Right lobe of liver (tissue), 6 donors: Measurements from ENCODE around the gene ZNF300. TPM values are rescaled to one million over a fixed set of nuclear protein-coding genes. Genes with fewer than 3 reads are reported as not detected.

ENCODE experiments used
- ATAC-seq, 4 donors: fragments of 200-7000 bp; cut with Tn5 transposase; one replicate each; pipeline ENCODE4 v1.9.1; 2020; ENCODE audit warnings: mild to moderate bottlenecking in 4 of 4, moderate library complexity in 4 of 4
- DNase-seq, 3 donors: peaks; one replicate each; pipeline ENCODE4 v3.0.0-alpha.2; 2020
- H3K27ac ChIP-seq, 3 donors: fragments of 200-600 bp; one replicate each; pipeline ENCODE4 v1.8.0; 2022
- H3K27me3 ChIP-seq, 2 donors: fragments of 200-600 bp; one replicate each; pipeline ENCODE4 v1.8.0; 2022
- H3K36me3 ChIP-seq, 4 donors: fragments of 200-600 bp; sonication (generic) in 1 of 4; one replicate each; pipeline versions ENCODE4 v1.5.1 to v1.8.0; 2017 to 2022; ENCODE audit warnings: control low read depth in 1 of 4
- H3K4me1 ChIP-seq, 4 donors: fragments of 200-600 bp; sonication (generic) in 1 of 4; one replicate each; pipeline versions ENCODE4 v1.5.1 to v1.8.0; 2017 to 2022; ENCODE audit warnings: control low read depth in 1 of 4
- H3K4me3 ChIP-seq, 3 donors: fragments of 200-600 bp; one replicate each; pipeline ENCODE4 v1.8.0; 2022
- H3K9me3 ChIP-seq, 4 donors: fragments of 200-600 bp; sonication (generic) in 1 of 4; one replicate each; pipeline versions ENCODE4 v1.5.1 to v1.8.0; 2017 to 2022; ENCODE audit warnings: control low read depth in 1 of 4
- POLR2A ChIP-seq: fragments of 450-650 bp; IDR thresholded peaks from one replicate; pipeline ENCODE4 v1.6.1; 2017; ENCODE audit warnings: antibody characterized with exemption, mild to moderate bottlenecking
- WGBS: methylation state at CpG from one replicate; pipeline ENCODE4 v1.1.6; 2018; ENCODE audit warnings: low coverage, low lambda C conversion rate; ENCODE audit not compliant: insufficient coverage; ENCODE audit errors: missing lambda C conversion rate; 5-methylcytosine and 5-hydroxymethylcytosine counted together
- intact Hi-C, 2 donors: fragments of 100-400 bp; cut with DNase I; formaldehyde crosslinking; loops; one replicate each; pipeline versions ENCODE4 v1.11.2 to v1.14.1; 2022
- long read RNA-seq: library from polyadenylated mRNA; unstranded; transcript quantifications from one replicate; pipeline ENCODE4 v2.0.0, GENCODE V29; 2019
- total RNA-seq, 6 experiments: library from RNA; depleted of rRNA in 2 of 6; stranded (reverse); fragments of >200 nt in 2 of 6; fragmentation: NEBNext Ultra II Directional in 3 of 6; extraction: Animal tissue kit (Norgen Biotek cat#: 25700) in 3 of 6; gene quantifications; one replicate each; pipeline versions ENCODE4 v1.1.0 to v1.2.4, GENCODE V29; 2016 to 2023
- TF ChIP-seq, protein P1 (sequence below), 4 donors: fragments of 200-600 bp in 3 of 4; fragments of 450-650 bp in 1 of 4; IDR thresholded peaks; one replicate each; pipeline versions ENCODE4 v1.5.1 to v1.8.0; 2016 to 2022; ENCODE audit warnings: antibody characterized with exemption in 4 of 4, mild to moderate bottlenecking in 2 of 4
- donor health status: DM: no; HTN: yes; CAD: no.
- donor health status: DM: no; HTN: no; CAD: no.
- donor health status: DM: no; HTN: no; CAD: no.
- donor health status: DM: no; HTN: yes; CAD: no.
- donor health status: DM: no; HTN: yes; CAD: no.

The ZNF300 gene
- 1 to 10 TPM in 1 of 6 experiments, under 1 TPM in 5; 0.18 to 1.0 (median 0.58) TPM for total RNA-seq
- long read RNA-seq, result 0 reads

DNA sequence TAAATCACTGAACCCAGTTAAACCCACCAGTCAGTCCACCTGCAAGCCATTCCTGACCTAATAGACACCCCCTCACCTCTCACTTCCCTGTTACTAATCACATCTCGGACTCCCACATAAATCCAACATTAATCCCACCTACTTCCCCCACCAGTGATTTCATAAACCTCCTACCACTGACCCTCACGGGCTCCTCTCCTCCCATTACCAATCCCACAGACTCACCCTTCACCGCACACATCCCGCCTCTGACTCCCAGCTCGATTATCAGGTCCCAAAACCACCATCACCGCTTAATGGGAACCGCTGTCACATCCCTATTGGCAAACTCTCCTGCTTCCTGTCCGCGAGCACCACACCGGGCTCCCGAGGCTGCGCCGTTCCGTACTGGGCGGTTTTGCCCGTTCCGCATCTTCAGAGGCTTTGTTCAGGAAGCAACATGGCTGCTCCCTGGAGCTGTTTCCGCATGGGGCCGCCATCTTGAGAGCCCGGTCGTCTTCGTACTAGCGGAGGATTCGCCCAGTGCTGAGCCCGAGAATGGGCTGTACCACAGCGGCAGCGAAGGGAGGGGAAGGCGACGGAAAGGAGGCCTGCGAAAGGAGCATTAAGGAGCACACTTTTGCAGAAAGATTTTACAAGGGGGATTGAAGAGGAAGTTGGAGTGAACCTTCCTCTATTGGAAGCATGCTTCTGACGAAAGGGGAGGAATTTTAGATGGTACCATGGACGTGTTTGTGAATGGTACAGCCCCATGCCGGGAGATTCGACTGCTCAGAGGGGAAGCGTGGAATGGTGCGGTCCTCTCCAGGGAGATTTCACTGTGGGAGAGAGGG, at the start of gene ZNF300:
Gene ZNF300 (minus strand): TSS at position 502 of the 833 bp plus-strand sequence. CDS start 1,825 bp downstream, outside the sequence.
- peak; percentile 75 to 88 (median 78) for DNase-seq
- TF ChIP-seq, protein P1, sequence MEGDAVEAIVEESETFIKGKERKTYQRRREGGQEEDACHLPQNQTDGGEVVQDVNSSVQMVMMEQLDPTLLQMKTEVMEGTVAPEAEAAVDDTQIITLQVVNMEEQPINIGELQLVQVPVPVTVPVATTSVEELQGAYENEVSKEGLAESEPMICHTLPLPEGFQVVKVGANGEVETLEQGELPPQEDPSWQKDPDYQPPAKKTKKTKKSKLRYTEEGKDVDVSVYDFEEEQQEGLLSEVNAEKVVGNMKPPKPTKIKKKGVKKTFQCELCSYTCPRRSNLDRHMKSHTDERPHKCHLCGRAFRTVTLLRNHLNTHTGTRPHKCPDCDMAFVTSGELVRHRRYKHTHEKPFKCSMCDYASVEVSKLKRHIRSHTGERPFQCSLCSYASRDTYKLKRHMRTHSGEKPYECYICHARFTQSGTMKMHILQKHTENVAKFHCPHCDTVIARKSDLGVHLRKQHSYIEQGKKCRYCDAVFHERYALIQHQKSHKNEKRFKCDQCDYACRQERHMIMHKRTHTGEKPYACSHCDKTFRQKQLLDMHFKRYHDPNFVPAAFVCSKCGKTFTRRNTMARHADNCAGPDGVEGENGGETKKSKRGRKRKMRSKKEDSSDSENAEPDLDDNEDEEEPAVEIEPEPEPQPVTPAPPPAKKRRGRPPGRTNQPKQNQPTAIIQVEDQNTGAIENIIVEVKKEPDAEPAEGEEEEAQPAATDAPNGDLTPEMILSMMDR (IDR thresholded peaks at IDR 0.05), result no peak
- TF ChIP-seq POLR2A, result peak; percentile 29
- 5% methylated on average over 36 of the region's 36 CpGs for WGBS
- peak; percentile 99 to 100 (median 100) for ATAC-seq
- Histone ChIP-seq H3K9me3 (peaks cover 0 to 5% (median 2%) of the 10 kb centered on the region in 4 donors), H3K36me3 (no peaks in the 10 kb centered on the region), H3K4me3 (peak within 1 kb of the TSS; percentile 22 to 56 (median 43)), H3K27me3 (no peaks in the 10 kb centered on the region), H3K4me1 (no peaks in the 10 kb centered on the region), H3K27ac (peak within 1 kb of the TSS in 1 of 3 donors; percentile 44)
- intact Hi-C loops, result no loop called here

DNA sequence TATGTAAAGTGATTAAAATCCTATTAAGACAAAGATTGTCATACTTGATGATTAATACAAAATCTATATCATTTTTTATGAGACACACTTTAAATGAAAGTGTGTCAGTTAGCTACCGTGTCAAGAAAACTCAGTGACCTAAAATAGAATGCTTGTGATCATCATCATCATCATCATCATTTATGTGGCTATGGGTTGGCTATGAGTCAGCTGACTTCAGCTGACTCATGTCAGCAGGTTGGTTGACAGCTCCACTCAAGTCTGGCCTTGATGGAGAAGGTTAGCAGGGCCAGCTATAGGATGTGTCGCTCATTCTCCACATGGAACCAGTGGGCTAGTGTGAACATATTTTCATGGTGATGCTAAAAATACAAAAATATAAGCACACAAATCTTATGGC, 43.8 kb upstream of the ZNF300 start:
- Histone ChIP-seq H3K4me1 (no peaks in the 10 kb centered on the region), H3K36me3 (no peaks in the 10 kb centered on the region), H3K4me3 (no peak overlapping the region), H3K9me3 (peaks cover 0 to 14% (median under 1%) of the 10 kb centered on the region in 4 donors), H3K27me3 (no peaks in the 10 kb centered on the region), H3K27ac (no peak overlapping the region)
- no peak for ATAC-seq
- no peak for DNase-seq
- WGBS, result 17% methylated on average over 1 of the region's 2 CpGs
- intact Hi-C loops, result no loop called here
- no peak for TF ChIP-seq POLR2A
- TF ChIP-seq, protein P1 (IDR thresholded peaks at IDR 0.05), result no peak

DNA sequence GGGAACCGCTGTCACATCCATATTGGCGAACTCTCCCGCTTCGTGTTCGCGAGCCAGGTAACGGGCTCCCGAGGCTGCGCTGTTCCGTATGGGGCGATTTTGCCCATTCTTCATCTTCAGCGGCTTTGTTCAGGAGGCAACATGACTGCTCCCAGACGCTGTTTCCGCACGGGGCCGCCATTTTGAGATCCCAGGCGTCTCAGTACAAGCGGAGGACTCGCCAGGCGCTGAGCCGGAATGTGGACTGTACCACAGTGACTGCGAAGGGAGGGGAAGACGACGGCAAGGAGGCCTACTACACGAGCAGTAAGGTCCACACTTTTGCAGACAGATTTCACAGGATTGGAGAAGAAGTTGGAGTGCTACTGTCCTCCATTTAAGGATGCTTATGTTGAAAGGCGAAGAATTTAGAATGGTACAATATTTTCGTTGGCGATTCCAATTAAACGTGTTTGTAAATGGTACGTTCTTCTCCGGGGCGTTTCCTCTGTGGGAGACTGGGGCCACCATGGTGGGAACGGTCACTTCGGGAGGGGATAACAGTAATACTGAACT, 41.6 kb upstream of the ZNF300 start:
- no peak for TF ChIP-seq POLR2A
- TF ChIP-seq, protein P1 (IDR thresholded peaks at IDR 0.05), result no peak
- intact Hi-C loops, result no loop called here
- 12% methylated on average over 34 of the region's 34 CpGs for WGBS

DNA sequence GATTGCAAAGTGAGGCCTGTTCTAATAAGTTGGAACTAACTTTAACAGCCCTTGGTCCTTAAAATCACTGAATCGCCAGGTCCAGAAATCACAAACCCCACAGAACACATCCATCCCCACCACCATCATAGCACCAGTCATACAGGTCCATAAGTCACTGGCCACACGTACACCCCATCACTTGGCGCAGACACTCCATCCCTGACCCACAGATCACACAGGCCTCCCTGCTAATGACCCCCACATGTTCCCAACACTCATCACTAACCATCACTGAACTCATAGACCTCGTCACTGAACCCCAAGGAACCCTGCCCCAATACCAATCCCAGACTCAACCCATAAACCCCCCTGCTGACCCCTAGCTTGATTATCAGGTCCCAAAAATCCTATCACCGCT, 41.2 kb upstream of the ZNF300 start:
- Histone ChIP-seq H3K4me3 (peak overlapping the region in 2 of 3 donors; percentile 26 to 56), H3K4me1 (no peaks in the 10 kb centered on the region), H3K36me3 (no peaks in the 10 kb centered on the region), H3K27ac (peak overlapping the region in 1 of 3 donors; percentile 7), H3K27me3 (no peaks in the 10 kb centered on the region), H3K9me3 (peaks cover 0 to 24% (median 0%) of the 10 kb centered on the region in 4 donors)
- ATAC-seq, result peak in 1 of 4 donors; percentile 12
- intact Hi-C loops, result no loop called here
- WGBS, result 37% methylated on average over 5 of the region's 5 CpGs
- no peak for TF ChIP-seq POLR2A
- TF ChIP-seq, protein P1 (IDR thresholded peaks at IDR 0.05), result no peak
- no peak for DNase-seq

More for the DNA sequence above, 41.6 kb upstream of the ZNF300 start:
- peak overlapping the region in 2 of 3 donors; percentile 7 to 49 for H3K27ac ChIP-seq
- no peaks in the 10 kb centered on the region for H3K36me3 ChIP-seq
- peaks cover 0 to 24% (median 0%) of the 10 kb centered on the region in 4 donors for H3K9me3 ChIP-seq
- DNase-seq (peak; percentile 24 to 66 (median 60)), ATAC-seq (peak; percentile 60 to 87 (median 69))
- peak overlapping the region in 2 of 3 donors; percentile 26 to 56 for H3K4me3 ChIP-seq
- H3K27me3 ChIP-seq, result no peaks in the 10 kb centered on the region
- H3K4me1 ChIP-seq, result no peaks in the 10 kb centered on the region
